Measurements from ENCODE around the gene FGF21. TPM values are rescaled to one million over a fixed set of nuclear protein-coding genes. Genes with fewer than 3 reads are reported as not detected.
"Not testable (repeated sequence)": the region's sequence is repeated elsewhere in the genome, so short reads cannot be mapped to it uniquely, and the experiment has no call there.

Gene FGF21
- total and polyA plus RNA-seq, 10 of the 15 experiments (the other 5 are each of a cell fraction or from before 2014, with no cell fraction given): not detected

GRCh38 chr19:48716562-48717291 is 38.6 kb upstream of the FGF21 start:
- ChIA-PET POLR2A (interaction anchor here (0.5 to 0.6 kb wide), 2 partner anchors 84 to 292 kb away, joined by 3 to 5 read pairs; no protein-coding TSS in a partner anchor), RAD21 (ENCODE audit: unreplicated experiment) (interaction anchor here (0.7 kb wide), 1 partner anchor 17 kb away, joined by 4 read pairs; no protein-coding TSS in a partner anchor), CTCF (interaction anchor here (1.8 kb wide), 1 partner anchor 41 kb away, joined by 6 read pairs; no protein-coding TSS in a partner anchor), SMC1A (ENCODE audit: uncharacterized antibody, unreplicated experiment) (no interaction called here)
- no peak overlapping the region for H3K4me2 ChIP-seq (ENCODE audit: control insufficient read depth, insufficient read depth)
- no peak for DNase-seq (ENCODE audit: low read depth, low spot score)
- peaks cover 20% of the 10 kb centered on the region for H3K4me1 ChIP-seq (ENCODE audit: control insufficient read depth, insufficient read depth, low read length)
- no peaks in the 10 kb centered on the region for H3K36me3 ChIP-seq (ENCODE audit: control insufficient read depth in 2 of 2, insufficient read depth in 2 of 2, low read length in 1 of 2)
- no peak overlapping the region for H3K27ac ChIP-seq (ENCODE audit: control insufficient read depth, insufficient read depth)
- intact Hi-C loops (cut with micrococcal nuclease; ENCODE audit: unreplicated experiment): no loop called here
- in situ Hi-C loops (cut with MboI): no loop called here
- H3K79me2 ChIP-seq (ENCODE audit: control insufficient read depth, insufficient read depth, low read length): no peaks in the 10 kb centered on the region
- TF ChIP-seq DPF2 (IDR thresholded peaks at IDR 0.05) (no peak), NFIC (IDR thresholded peaks at IDR 0.05; ENCODE audit: low read depth, low read length) (no peak), REST (IDR thresholded peaks at IDR 0.05; ENCODE audit: low read depth, low read length) (no peak), SKIL (IDR thresholded peaks at IDR 0.05; ENCODE audit: low read depth, poor library complexity, severe bottlenecking) (no peak)
- FAIRE-seq: no peak
- no peak overlapping the region for H3K4me3 ChIP-seq
- H2AFZ ChIP-seq (ENCODE audit: control insufficient read depth, low read depth, low read length): no peak overlapping the region
- ATAC-seq: no peak
- 53% methylated on average over 18 of the region's 24 CpGs for WGBS (ENCODE audit: insufficient coverage, insufficient replicate concordance, low lambda C conversion rate, missing lambda C conversion rate)
- H3K27me3 ChIP-seq (replicated peaks in 1 of 2; ENCODE audit: control insufficient read depth in 2 of 2, insufficient read depth in 2 of 2, low read length in 1 of 2): no peaks in the 10 kb centered on the region
- no peak overlapping the region for H3K9ac ChIP-seq (ENCODE audit: control insufficient read depth, insufficient read depth, low read length)
- H3K9me3 ChIP-seq (replicated peaks; ENCODE audit: control insufficient read depth, insufficient read depth, low read length): no peaks in the 10 kb centered on the region
- no TSS peak for BruUV-seq (replicated peaks)
- no peaks in the 10 kb centered on the region for H4K20me1 ChIP-seq (ENCODE audit: control insufficient read depth, insufficient read depth)

- intact Hi-C loops (cut with micrococcal nuclease; ENCODE audit: unreplicated experiment); H3K27me3 ChIP-seq (replicated peaks in 1 of 2; ENCODE audit: control insufficient read depth in 2 of 2, insufficient read depth in 2 of 2, low read length in 1 of 2); POLR2A ChIA-PET; H3K79me2 ChIP-seq (ENCODE audit: control insufficient read depth, insufficient read depth, low read length); RAD21 ChIA-PET (ENCODE audit: unreplicated experiment); DNase-seq (ENCODE audit: low read depth, low spot score); ATAC-seq; SMC1A ChIA-PET (ENCODE audit: uncharacterized antibody, unreplicated experiment); CTCF ChIA-PET; in situ Hi-C loops (cut with MboI); H3K9me3 ChIP-seq (replicated peaks; ENCODE audit: control insufficient read depth, insufficient read depth, low read length); H3K27ac ChIP-seq (ENCODE audit: control insufficient read depth, insufficient read depth); H3K4me3 ChIP-seq; H3K36me3 ChIP-seq (ENCODE audit: control insufficient read depth in 2 of 2, insufficient read depth in 2 of 2, low read length in 1 of 2); BruUV-seq (replicated peaks); FAIRE-seq; H3K9ac ChIP-seq (ENCODE audit: control insufficient read depth, insufficient read depth, low read length); H3K4me2 ChIP-seq (ENCODE audit: control insufficient read depth, insufficient read depth); H2AFZ ChIP-seq (ENCODE audit: control insufficient read depth, low read depth, low read length); H4K20me1 ChIP-seq (ENCODE audit: control insufficient read depth, insufficient read depth): not testable (repeated sequence)
- whole genome bisulfite sequencing (ENCODE audit: insufficient coverage, insufficient replicate concordance, low lambda C conversion rate, missing lambda C conversion rate): 50% methylated on average over 7 of the region's 13 CpGs
- peaks cover 18% of the 10 kb centered on the region for H3K4me1 ChIP-seq (ENCODE audit: control insufficient read depth, insufficient read depth, low read length)
Observed at GRCh38 chr19:48718106-48718505, 37.2 kb upstream of the FGF21 start.

Data from GM12878 (cell line).